GM21737 (cell line): ENCODE data around the gene MITF.

Experiments
- ATAC-seq: cut with Tn5 transposase; IDR thresholded peaks from one replicate; pipeline ENCODE4 v1.9.1; 2021; ENCODE audit warnings: mild to moderate bottlenecking, moderate library complexity; ENCODE audit not compliant: unreplicated experiment

The MITF gene

DNA sequence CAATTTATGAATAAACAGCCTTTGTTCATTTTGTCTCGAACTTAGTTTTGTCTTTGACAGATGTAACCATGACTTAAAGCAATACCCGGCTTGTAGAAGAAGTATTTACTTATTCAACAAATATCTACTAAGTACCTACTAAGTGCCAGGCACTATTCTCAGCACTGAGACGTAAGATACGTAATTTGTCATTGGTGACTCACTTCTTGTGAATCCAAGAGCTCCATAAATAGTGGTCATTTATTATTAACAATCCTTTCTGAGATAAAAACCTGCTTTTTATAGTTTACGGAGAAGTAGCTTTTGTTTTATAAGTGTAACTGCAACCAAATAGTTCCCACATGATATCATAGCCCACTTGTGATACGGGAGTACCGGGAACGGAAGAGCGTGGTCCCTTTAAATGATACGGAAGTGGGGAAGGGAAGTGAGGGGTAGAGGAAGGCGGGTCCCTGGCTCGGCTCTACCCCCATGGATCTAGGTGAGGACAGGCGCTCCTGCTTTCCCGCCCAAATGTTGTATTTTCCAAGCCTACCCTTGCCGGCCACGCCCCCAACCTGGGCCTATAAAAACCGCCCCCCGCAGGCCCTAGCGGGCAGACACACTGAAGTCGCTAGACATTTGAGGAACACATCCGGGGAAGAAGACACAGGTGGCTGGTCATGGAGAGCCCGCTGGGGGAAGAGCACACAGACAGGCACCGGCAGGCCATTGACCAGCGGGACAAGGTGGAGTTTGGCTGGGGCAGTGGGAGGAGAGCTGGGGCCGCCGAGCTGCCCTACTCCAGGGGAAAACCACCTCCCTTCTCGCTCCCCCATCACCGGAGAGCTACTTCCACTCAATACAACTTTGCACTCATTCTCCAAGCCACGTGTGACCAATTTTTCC is 260.1 kb downstream of the MITF start, which contains the start of gene SAMMSON:
Gene SAMMSON, plus strand, starts transcription at position 594 of the 888 bp plus-strand sequence.
- ATAC-seq = no peak

DNA sequence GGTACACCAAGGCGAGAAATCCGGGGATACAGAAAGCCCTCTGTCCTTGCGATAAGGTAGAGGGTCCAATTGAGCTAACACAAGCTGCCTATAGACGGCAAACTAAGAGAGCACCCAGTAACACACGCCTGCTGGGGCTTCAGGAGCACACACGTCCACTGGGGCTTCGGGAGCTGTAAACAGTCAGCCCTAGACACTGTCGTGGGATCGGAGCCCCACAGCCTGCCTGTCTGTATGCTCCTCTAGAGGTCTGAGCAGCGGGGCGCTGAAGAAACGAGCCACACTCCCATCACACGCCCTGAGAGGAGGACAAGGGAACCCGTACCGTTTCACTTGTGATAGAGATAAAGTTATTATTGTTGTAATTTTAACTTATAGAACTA is 260.8 kb downstream of the MITF start:
- no peak for ATAC-seq

DNA sequence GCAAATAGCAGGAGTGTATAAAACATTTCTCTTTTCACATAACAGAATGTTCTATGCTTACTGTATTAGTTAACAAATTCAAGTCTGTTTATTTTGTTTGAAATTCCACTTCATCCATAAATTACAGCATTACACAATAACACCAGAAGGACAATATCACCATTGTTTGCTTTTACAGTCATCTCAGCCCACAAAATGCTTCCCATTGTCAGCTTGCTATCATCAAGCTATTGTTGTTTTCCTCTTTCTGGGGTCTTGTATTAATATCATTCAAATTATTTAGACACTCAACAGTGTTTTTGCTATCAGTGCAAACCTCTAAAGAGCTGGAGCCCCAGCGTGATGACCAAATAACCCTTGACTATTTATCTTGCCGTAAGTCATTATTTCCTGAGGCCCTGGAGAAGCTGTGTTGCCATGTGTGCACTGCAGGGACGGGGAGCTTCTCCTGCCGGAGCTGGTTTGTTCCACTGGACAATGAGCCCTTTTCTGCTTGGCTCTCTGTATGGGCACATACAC is 261.4 kb downstream of the MITF start:
- no peak for ATAC-seq

DNA sequence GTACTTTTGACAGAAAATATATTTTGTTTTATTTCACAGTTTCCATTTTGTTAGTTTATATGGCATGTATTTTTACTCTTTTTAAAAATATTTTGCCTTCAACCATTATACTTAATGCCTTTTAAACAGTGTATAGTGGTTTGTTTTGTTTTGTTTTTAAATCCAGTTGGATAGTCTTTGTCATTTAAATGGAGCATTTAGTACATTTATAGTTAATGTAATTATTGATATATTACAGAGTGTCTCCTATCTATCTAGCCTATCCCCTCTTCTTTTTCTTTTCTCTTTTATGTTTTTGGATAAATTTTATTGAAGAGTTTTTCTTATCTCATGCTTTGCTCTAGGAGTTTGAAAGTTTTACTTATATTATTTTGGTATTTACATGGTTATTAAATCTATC is 263.9 kb downstream of the MITF start:
- ATAC-seq = no peak

DNA sequence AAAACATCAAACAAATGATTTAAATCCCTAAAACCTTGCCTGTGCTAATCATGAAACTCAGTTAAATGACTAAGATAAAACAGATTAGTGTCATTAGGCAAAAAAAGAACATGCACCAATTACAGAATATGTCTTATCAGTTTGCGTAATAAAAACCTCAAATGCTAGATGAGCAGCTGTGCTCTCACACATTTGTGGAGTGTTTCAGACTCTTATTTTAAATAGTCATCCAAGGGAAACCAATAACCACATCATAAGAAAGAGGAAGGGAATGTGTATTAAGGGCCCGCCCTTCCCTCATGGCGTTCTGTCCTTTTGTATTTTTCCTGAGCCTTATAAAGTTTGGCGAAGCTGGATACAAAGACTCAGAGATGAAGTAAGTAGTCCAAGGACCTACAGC is 266.8 kb downstream of the MITF start:
- ATAC-seq = no peak

DNA sequence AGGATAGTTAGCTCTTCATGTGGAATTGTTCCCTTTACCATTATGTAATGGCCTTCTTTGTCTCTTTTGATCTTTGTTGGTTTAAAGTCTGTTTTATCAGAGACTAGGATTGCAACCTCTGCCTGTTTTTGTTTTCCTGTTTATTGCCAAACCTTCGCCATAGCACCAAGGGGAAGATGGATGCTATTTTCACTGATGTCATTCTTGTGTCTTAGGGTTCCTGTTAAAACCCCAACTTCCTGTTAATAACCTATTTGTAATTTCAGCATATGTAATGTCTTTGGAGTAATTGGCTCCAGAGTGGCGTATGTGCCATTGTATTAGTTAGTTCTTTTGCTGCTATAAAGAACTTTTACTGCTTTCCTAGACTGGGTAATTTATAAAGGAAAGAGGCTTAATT is 271.1 kb downstream of the MITF start:
- no peak for ATAC-seq

DNA sequence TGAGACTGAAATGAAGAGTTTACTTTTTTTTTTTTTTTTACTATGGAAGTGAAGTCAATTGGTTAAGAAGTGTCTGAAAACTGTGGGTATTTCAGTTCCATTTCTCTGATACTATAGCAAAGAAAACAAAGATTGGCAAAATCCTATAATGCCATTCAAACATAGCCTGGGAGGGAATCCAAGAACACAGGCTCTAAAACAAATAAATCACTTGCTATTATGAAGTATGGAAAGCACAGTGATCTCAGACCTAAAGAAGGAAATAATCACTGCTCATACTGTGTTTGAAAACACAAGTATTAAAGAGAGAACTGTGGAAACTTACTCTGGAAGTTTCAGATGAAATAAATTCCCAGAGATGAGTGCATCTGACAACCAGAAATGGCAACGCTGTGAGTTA is 272.3 kb downstream of the MITF start:
- no peak for ATAC-seq
